OCI-LY1 (cell line): ENCODE results near the gene NKX6-1.

Experiments used
- CTCF ChIP-seq: fragments of 200-600 bp; sonication (generic), shearing (Covaris generic); IDR thresholded peaks from 2 replicates; pipeline ENCODE4 v1.5.1; 2017; ENCODE audit warnings: mild to moderate bottlenecking, antibody characterized with exemption, low read length, moderate library complexity, mixed read lengths
- EZH2 ChIP-seq: fragments of 200-600 bp; sonication (generic), shearing (Covaris generic); IDR thresholded peaks from 2 replicates; pipeline ENCODE4 v1.8.0; 2017; ENCODE audit warnings: borderline replicate concordance, mixed run types, mild to moderate bottlenecking, antibody characterized with exemption, low read length, moderate library complexity, mixed read lengths

- TF ChIP-seq CTCF (no peak), EZH2 (no peak)
These were observed 3.9 kb upstream of the NKX6-1 start for GRCh38 chr4:84502955-84503373.
